Prostate gland (tissue), 2 donors: ENCODE results near the gene SLC28A2.

Experiments used
- POLR2A ChIP-seq: fragments of 450-650 bp; IDR thresholded peaks from one replicate; pipeline ENCODE4 v1.6.1; 2016; ENCODE audit warnings: antibody characterized with exemption, mild to moderate bottlenecking
- POLR2AphosphoS5 ChIP-seq: sonication (generic); formaldehyde crosslinking; IDR thresholded peaks from one replicate; pipeline ENCODE4 v1.6.1; 2017; ENCODE audit warnings: antibody characterized with exemption
- TF ChIP-seq, protein P1 (sequence below), 4 experiments: fragments of 200-600 bp in 2 of 4; fragments of 450-650 bp in 2 of 4; sonication (generic) in 2 of 4; IDR thresholded peaks; 1 replicate in 3 of 4; 2 replicates in 1 of 4; pipeline ENCODE4 v1.5.1; 2016 to 2019; ENCODE audit warnings: antibody characterized with exemption in 4 of 4, mild to moderate bottlenecking in 2 of 4, moderate library complexity in 2 of 4

- no peak for TF ChIP-seq POLR2A
- TF ChIP-seq, protein P1, sequence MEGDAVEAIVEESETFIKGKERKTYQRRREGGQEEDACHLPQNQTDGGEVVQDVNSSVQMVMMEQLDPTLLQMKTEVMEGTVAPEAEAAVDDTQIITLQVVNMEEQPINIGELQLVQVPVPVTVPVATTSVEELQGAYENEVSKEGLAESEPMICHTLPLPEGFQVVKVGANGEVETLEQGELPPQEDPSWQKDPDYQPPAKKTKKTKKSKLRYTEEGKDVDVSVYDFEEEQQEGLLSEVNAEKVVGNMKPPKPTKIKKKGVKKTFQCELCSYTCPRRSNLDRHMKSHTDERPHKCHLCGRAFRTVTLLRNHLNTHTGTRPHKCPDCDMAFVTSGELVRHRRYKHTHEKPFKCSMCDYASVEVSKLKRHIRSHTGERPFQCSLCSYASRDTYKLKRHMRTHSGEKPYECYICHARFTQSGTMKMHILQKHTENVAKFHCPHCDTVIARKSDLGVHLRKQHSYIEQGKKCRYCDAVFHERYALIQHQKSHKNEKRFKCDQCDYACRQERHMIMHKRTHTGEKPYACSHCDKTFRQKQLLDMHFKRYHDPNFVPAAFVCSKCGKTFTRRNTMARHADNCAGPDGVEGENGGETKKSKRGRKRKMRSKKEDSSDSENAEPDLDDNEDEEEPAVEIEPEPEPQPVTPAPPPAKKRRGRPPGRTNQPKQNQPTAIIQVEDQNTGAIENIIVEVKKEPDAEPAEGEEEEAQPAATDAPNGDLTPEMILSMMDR (IDR thresholded peaks at IDR 0.05): no peak
- no peak for TF ChIP-seq POLR2AphosphoS5
These were observed 1.3 kb downstream of the SLC28A2 start for GRCh38 chr15:45253330-45253729.
